ENCODE measurements around the gene DIAPH1.
A peak's percentile ranks its signal among the peaks of the same experiment; 100 is the strongest.

Gene DIAPH1

GRCh38 chr5:141521244-141521781 is 97.5 kb downstream of the DIAPH1 start:
- Histone ChIP-seq H3K9me3 (ENCODE audit: control insufficient read depth, low read length) (no peaks in the 10 kb centered on the region), H3K36me3 (ENCODE audit: control insufficient read depth, insufficient read depth, low read length) (peaks cover 4% of the 10 kb centered on the region), H3K4me1 (ENCODE audit: control insufficient read depth, insufficient read depth, low read length) (peaks cover 50% of the 10 kb centered on the region), H3K27me3 (ENCODE audit: control insufficient read depth, insufficient read depth, low read length) (no peaks in the 10 kb centered on the region), H3K4me3 (ENCODE audit: low read length) (no peak overlapping the region), H3K9ac (ENCODE audit: low read length) (peak overlapping the region; percentile 20)

DNA sequence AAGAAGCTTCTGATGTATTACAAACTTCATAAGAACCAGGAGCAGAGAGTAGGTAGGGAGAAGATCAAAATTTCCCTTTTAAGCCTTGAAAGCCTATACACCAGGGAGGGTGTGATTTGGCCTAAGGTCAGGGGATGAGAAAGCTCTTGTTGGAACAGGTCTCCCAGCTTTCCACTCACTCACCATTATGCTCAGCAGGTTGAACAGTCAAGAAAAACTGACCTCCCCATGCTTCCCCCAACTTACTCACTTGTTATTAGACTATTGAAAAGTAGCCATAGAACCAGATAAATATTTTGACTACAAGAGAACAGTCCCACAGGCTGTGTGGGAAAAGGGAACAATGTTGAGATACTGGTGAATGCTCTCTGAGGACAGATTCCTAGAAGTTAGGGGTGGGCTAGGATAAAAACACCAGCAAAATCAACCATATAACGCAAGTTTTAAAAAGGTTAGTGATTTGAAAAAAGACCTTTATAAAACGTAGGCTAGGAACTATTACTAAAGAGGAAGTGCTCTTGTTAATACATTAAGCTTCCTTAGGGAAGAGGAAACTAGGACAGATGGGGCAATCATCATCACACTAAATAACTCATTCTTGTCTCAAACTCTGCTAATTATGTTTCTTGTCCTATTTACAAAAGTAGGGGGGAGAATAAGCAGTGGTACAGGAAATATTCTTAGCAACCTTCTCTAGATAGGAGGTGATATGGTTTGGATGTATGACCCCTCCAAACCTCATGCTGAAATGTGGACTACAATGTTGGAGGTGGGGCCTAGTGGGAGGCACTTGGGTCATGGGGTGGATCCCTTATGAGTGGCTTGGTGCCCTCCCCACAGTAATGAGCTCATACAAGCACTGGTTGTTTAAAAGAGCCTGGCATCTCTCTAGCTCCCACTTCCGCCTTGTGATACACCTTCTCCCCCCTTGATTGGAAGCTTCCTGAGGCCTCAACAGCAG is 98.9 kb downstream of the DIAPH1 start:
- Histone ChIP-seq H3K4me1 (ENCODE audit: control insufficient read depth, insufficient read depth, low read length) (peaks cover 38% of the 10 kb centered on the region), H3K9me3 (ENCODE audit: control insufficient read depth, low read length) (no peaks in the 10 kb centered on the region), H3K27me3 (ENCODE audit: control insufficient read depth, insufficient read depth, low read length) (no peaks in the 10 kb centered on the region), H3K4me3 (ENCODE audit: low read length) (no peak overlapping the region), H3K36me3 (ENCODE audit: control insufficient read depth, insufficient read depth, low read length) (peaks cover 4% of the 10 kb centered on the region), H3K9ac (ENCODE audit: low read length) (no peak overlapping the region)

- Histone ChIP-seq H3K4me3 (ENCODE audit: low read length) (no peak overlapping the region), H3K27me3 (ENCODE audit: control insufficient read depth, insufficient read depth, low read length) (no peaks in the 10 kb centered on the region), H3K4me1 (ENCODE audit: control insufficient read depth, insufficient read depth, low read length) (peaks cover 43% of the 10 kb centered on the region), H3K9me3 (ENCODE audit: control insufficient read depth, low read length) (no peaks in the 10 kb centered on the region), H3K9ac (ENCODE audit: low read length) (no peak overlapping the region), H3K36me3 (ENCODE audit: control insufficient read depth, insufficient read depth, low read length) (peaks cover 4% of the 10 kb centered on the region)
These were observed 100.2 kb downstream of the DIAPH1 start for GRCh38 chr5:141518618-141519015.

GRCh38 chr5:141517880-141518617 is 100.8 kb downstream of the DIAPH1 start:
- H3K9ac ChIP-seq (ENCODE audit: low read length), result no peak overlapping the region
- H3K4me1 ChIP-seq (ENCODE audit: control insufficient read depth, insufficient read depth, low read length), result peaks cover 44% of the 10 kb centered on the region
- peaks cover 4% of the 10 kb centered on the region for H3K36me3 ChIP-seq (ENCODE audit: control insufficient read depth, insufficient read depth, low read length)

DNA sequence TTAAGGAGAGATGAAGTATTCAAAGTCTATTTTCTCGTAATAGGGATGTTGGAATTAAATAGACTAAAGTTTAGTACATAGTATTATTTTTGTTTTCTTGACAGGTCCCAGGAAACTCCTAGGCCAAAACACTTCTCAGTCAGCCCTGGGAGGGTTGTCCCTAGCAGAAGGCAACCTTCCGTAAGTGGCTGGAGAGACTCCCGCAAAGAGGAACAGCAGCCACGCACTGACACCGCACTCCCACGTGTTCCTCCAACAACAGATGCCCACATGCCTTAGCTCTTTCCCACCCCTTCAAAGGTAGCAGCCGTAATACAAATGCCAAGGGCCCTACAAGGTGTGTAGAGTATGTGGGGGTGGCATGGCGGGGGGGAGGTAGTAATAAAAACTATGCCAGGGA is 101.5 kb downstream of the DIAPH1 start:
- peaks cover under 1% of the 10 kb centered on the region for H3K36me3 ChIP-seq (ENCODE audit: control insufficient read depth, insufficient read depth, low read length)
- H3K27me3 ChIP-seq (ENCODE audit: control insufficient read depth, insufficient read depth, low read length), result no peaks in the 10 kb centered on the region
- no peak overlapping the region for H3K4me3 ChIP-seq (ENCODE audit: low read length)
- peaks cover 43% of the 10 kb centered on the region for H3K4me1 ChIP-seq (ENCODE audit: control insufficient read depth, insufficient read depth, low read length)
- H3K9ac ChIP-seq (ENCODE audit: low read length), result no peak overlapping the region
- no peaks in the 10 kb centered on the region for H3K9me3 ChIP-seq (ENCODE audit: control insufficient read depth, low read length)

More at GRCh38 chr5:141517880-141518617, 100.8 kb downstream of the DIAPH1 start:
- Histone ChIP-seq H3K4me3 (ENCODE audit: low read length) (no peak overlapping the region), H3K27me3 (ENCODE audit: control insufficient read depth, insufficient read depth, low read length) (no peaks in the 10 kb centered on the region), H3K9me3 (ENCODE audit: control insufficient read depth, low read length) (no peaks in the 10 kb centered on the region)

DNA sequence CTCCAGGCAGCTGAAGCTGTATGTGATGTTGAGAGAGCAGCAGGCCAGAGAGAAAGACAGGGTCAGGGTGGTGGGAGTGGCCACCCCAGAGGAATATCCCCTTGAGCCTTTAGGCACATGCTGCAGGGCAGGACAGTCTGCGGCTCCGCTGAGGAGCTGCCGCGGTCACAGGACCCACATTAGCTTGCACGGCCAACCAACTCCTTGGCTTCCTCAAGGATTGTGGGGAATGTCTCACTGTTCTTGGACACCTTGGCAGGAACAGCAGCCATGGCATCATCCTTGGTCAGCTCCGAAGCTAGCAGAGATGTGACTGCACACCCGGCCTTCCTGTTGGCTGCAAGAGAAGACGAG is 102.2 kb downstream of the DIAPH1 start:
- no peaks in the 10 kb centered on the region for H3K27me3 ChIP-seq (ENCODE audit: control insufficient read depth, insufficient read depth, low read length)
- no peak overlapping the region for H3K9ac ChIP-seq (ENCODE audit: low read length)
- no peak overlapping the region for H3K4me3 ChIP-seq (ENCODE audit: low read length)
- peaks cover 40% of the 10 kb centered on the region for H3K4me1 ChIP-seq (ENCODE audit: control insufficient read depth, insufficient read depth, low read length)
- no peaks in the 10 kb centered on the region for H3K36me3 ChIP-seq (ENCODE audit: control insufficient read depth, insufficient read depth, low read length)
- H3K9me3 ChIP-seq (ENCODE audit: control insufficient read depth, low read length), result no peaks in the 10 kb centered on the region

DNA sequence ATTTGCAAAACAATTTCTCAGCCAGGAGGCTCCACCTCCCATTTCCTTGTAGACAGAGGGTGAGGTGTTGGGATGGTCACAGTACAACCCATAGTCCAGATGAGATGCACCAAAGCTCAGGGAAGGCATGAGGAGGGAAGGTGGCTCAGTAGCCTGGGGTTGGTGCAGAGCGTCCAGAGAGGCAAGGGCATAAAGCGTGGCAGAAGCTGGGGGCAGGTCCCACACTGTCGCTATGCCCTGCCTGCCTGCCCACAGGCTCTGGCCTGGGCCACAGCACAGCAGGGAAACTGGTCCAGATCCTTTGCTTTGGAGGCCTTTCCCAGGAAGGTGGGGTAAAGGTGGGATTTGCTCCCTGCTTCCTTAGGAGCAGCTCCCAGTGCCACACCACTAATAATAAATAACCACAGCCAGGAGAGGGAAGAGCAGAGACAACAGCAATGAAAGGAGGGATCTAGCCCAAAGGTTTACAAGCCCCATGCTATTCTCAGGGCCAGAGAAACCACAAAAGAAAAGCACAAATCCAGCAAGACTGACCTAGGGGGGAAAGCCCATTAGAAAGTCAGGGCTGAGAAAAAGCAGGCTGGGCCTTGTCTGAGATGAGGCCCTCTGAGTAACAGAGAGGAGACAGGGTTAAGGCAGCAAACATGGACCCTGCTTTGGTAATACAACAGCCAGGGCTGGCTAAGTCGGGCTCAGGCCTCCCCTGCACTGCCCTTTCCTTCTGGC is 102.7 kb downstream of the DIAPH1 start:
- no peaks in the 10 kb centered on the region for H3K36me3 ChIP-seq (ENCODE audit: control insufficient read depth, insufficient read depth, low read length)
- no peak overlapping the region for H3K4me3 ChIP-seq (ENCODE audit: low read length)
- H3K27me3 ChIP-seq (ENCODE audit: control insufficient read depth, insufficient read depth, low read length), result no peaks in the 10 kb centered on the region
- H3K9me3 ChIP-seq (ENCODE audit: control insufficient read depth, low read length), result no peaks in the 10 kb centered on the region
- peaks cover 35% of the 10 kb centered on the region for H3K4me1 ChIP-seq (ENCODE audit: control insufficient read depth, insufficient read depth, low read length)
- no peak overlapping the region for H3K9ac ChIP-seq (ENCODE audit: low read length)

GRCh38 chr5:141515141-141515540 is 103.7 kb downstream of the DIAPH1 start:
- Histone ChIP-seq H3K4me1 (ENCODE audit: control insufficient read depth, insufficient read depth, low read length) (peaks cover 25% of the 10 kb centered on the region), H3K36me3 (ENCODE audit: control insufficient read depth, insufficient read depth, low read length) (no peaks in the 10 kb centered on the region), H3K9me3 (ENCODE audit: control insufficient read depth, low read length) (no peaks in the 10 kb centered on the region)

DNA sequence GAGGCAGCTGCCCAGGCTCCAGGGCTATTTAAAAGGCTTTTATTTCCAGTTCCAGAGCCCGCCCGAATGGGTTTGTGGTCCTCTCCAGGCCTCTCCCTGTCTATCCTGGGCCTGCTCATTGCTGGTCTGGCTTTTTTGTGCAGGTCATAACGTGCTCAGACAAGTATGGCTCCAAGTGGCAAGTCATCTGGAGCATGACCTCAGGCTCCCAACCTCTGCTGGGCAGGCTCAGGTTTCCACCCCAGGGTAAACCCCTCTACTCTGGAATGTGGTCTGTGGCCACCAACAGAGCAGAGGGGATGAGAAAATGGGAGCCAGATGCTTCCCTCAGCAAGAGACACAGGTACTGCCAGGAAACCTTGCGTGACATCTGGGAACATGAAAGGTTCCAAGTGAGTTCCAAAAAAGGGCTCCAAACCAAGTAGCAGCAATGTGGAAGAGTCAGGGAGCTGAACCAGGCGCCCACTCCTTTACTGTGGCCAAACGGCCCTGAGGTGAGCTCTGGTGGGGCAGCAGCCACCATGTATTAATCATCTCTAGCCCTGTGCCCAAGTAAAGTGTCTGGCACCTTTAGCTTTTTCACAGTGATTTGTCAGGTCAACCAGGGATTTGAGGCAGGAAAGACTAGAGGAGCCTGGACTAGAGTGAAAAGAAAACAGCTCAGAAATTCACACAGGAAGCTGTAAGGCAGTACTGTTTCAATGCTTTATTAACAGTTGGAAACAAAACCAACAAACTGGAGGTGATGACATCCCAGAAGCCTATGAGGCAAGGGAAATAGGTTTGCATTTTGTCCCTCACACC is 104.3 kb downstream of the DIAPH1 start:
- peaks cover 22% of the 10 kb centered on the region for H3K4me1 ChIP-seq (ENCODE audit: control insufficient read depth, insufficient read depth, low read length)
- H3K36me3 ChIP-seq (ENCODE audit: control insufficient read depth, insufficient read depth, low read length), result no peaks in the 10 kb centered on the region
- no peaks in the 10 kb centered on the region for H3K27me3 ChIP-seq (ENCODE audit: control insufficient read depth, insufficient read depth, low read length)
- H3K9ac ChIP-seq (ENCODE audit: low read length), result no peak overlapping the region
- no peak overlapping the region for H3K4me3 ChIP-seq (ENCODE audit: low read length)
- no peaks in the 10 kb centered on the region for H3K9me3 ChIP-seq (ENCODE audit: control insufficient read depth, low read length)

More at GRCh38 chr5:141515141-141515540, 103.7 kb downstream of the DIAPH1 start:
- H3K9ac ChIP-seq (ENCODE audit: low read length), result no peak overlapping the region
- no peaks in the 10 kb centered on the region for H3K27me3 ChIP-seq (ENCODE audit: control insufficient read depth, insufficient read depth, low read length)
- H3K4me3 ChIP-seq (ENCODE audit: low read length), result no peak overlapping the region

GRCh38 chr5:141513627-141514329 is 105.0 kb downstream of the DIAPH1 start:
- no peaks in the 10 kb centered on the region for H3K9me3 ChIP-seq (ENCODE audit: control insufficient read depth, low read length)
- H3K4me1 ChIP-seq (ENCODE audit: control insufficient read depth, insufficient read depth, low read length), result peaks cover 22% of the 10 kb centered on the region
- no peaks in the 10 kb centered on the region for H3K27me3 ChIP-seq (ENCODE audit: control insufficient read depth, insufficient read depth, low read length)
- no peak overlapping the region for H3K4me3 ChIP-seq (ENCODE audit: low read length)
- no peaks in the 10 kb centered on the region for H3K36me3 ChIP-seq (ENCODE audit: control insufficient read depth, insufficient read depth, low read length)
- H3K9ac ChIP-seq (ENCODE audit: low read length), result peak overlapping the region; percentile 31

Measured in mucosa of stomach (tissue), 1 donor.